Osteoblast (primary cell): ENCODE data around the gene SEMA6C. TPM values are rescaled to one million over a fixed set of nuclear protein-coding genes. Genes with fewer than 3 reads are reported as not detected.

Experiments used
- DNase-seq: peaks from one replicate; pipeline ENCODE4 v3.0.0; 2011; ENCODE audit warnings: low spot score, mixed read lengths; ENCODE audit not compliant: insufficient read length; ENCODE audit errors: missing footprints
- H2AFZ ChIP-seq: 2 replicates; pipeline ENCODE4 v1.6.0; 2011; ENCODE audit warnings: mild to moderate bottlenecking, low read length
- H3K27ac ChIP-seq: 2 replicates; pipeline ENCODE4 v1.5.1; 2011; ENCODE audit warnings: mild to moderate bottlenecking, low read depth, low read length, moderate library complexity
- H3K27me3 ChIP-seq: 2 replicates; pipeline ENCODE4 v1.6.0; 2012; ENCODE audit warnings: mild to moderate bottlenecking, control low read depth, inconsistent platforms, low read length, moderate library complexity; ENCODE audit not compliant: insufficient read depth
- H3K36me3 ChIP-seq: 2 replicates; pipeline ENCODE4 v1.5.1; 2011; ENCODE audit warnings: mild to moderate bottlenecking, low read length, control low read depth, moderate library complexity; ENCODE audit not compliant: insufficient read depth
- H3K4me1 ChIP-seq: 2 replicates; pipeline ENCODE4 v1.5.1; 2011; ENCODE audit warnings: mild to moderate bottlenecking, low read length, control low read depth, moderate library complexity; ENCODE audit not compliant: insufficient read depth
- H3K4me2 ChIP-seq: 2 replicates; pipeline ENCODE4 v1.6.0; 2011; ENCODE audit warnings: mild to moderate bottlenecking, low read length; ENCODE audit not compliant: insufficient read depth
- H3K4me3 ChIP-seq: fragments of 200-600 bp; sonication (generic); 3 replicates; pipeline ENCODE4 v1.5.1; 2012; ENCODE audit warnings: mild to moderate bottlenecking, low read length, inconsistent platforms; ENCODE audit not compliant: insufficient read depth
- H3K79me2 ChIP-seq: 2 replicates; pipeline ENCODE4 v1.6.0; 2012; ENCODE audit warnings: mild to moderate bottlenecking, low read length, control low read depth, inconsistent platforms; ENCODE audit not compliant: insufficient read depth
- H3K9me3 ChIP-seq: 2 replicates; pipeline ENCODE4 v1.5.1; 2011; ENCODE audit warnings: low read depth, low read length, control low read depth
- H4K20me1 ChIP-seq: 2 replicates; pipeline ENCODE4 v1.6.0; 2012; ENCODE audit warnings: mild to moderate bottlenecking, low read length, control low read depth; ENCODE audit not compliant: insufficient read depth
- total RNA-seq: library from RNA; depleted of rRNA; stranded (reverse); fragments of >200 nt; gene quantifications from 2 replicates; pipeline ENCODE4 v1.2.3, GENCODE V29; 2012
- TF ChIP-seq, protein P1 (sequence below): IDR thresholded peaks from 2 replicates; pipeline ENCODE4 v1.5.1; 2011; ENCODE audit warnings: mild to moderate bottlenecking, low read depth, low read length, moderate library complexity; ENCODE audit errors: extremely low read depth

The SEMA6C gene
- total RNA-seq, 1 donor = 2.2 TPM

GRCh38 chr1:151184211-151184610 lies 37.8 kb upstream of the SEMA6C start:
- H3K9me3 ChIP-seq = no peaks in the 10 kb centered on the region
- no peak overlapping the region for H2AFZ ChIP-seq
- TF ChIP-seq, protein P1, sequence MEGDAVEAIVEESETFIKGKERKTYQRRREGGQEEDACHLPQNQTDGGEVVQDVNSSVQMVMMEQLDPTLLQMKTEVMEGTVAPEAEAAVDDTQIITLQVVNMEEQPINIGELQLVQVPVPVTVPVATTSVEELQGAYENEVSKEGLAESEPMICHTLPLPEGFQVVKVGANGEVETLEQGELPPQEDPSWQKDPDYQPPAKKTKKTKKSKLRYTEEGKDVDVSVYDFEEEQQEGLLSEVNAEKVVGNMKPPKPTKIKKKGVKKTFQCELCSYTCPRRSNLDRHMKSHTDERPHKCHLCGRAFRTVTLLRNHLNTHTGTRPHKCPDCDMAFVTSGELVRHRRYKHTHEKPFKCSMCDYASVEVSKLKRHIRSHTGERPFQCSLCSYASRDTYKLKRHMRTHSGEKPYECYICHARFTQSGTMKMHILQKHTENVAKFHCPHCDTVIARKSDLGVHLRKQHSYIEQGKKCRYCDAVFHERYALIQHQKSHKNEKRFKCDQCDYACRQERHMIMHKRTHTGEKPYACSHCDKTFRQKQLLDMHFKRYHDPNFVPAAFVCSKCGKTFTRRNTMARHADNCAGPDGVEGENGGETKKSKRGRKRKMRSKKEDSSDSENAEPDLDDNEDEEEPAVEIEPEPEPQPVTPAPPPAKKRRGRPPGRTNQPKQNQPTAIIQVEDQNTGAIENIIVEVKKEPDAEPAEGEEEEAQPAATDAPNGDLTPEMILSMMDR = no peak
- no peak overlapping the region for H3K4me3 ChIP-seq
- no peak overlapping the region for H3K4me2 ChIP-seq
- H4K20me1 ChIP-seq = no peaks in the 10 kb centered on the region
- peaks cover 27% of the 10 kb centered on the region for H3K79me2 ChIP-seq
- no peaks in the 10 kb centered on the region for H3K27me3 ChIP-seq
- no peak overlapping the region for H3K27ac ChIP-seq
- peaks cover 52% of the 10 kb centered on the region for H3K36me3 ChIP-seq
- peaks cover 12% of the 10 kb centered on the region for H3K4me1 ChIP-seq
- DNase-seq = no peak

- H3K27ac ChIP-seq = no peak overlapping the region
- no peaks in the 10 kb centered on the region for H3K9me3 ChIP-seq
- H3K36me3 ChIP-seq = peaks cover 46% of the 10 kb centered on the region
- H3K27me3 ChIP-seq = no peaks in the 10 kb centered on the region
- no peak overlapping the region for H2AFZ ChIP-seq
- peaks cover 6% of the 10 kb centered on the region for H3K4me1 ChIP-seq
- TF ChIP-seq, protein P1 = no peak
- no peak for DNase-seq
- no peaks in the 10 kb centered on the region for H3K79me2 ChIP-seq
- no peak overlapping the region for H3K4me2 ChIP-seq
- no peaks in the 10 kb centered on the region for H4K20me1 ChIP-seq
- no peak overlapping the region for H3K4me3 ChIP-seq
Observed at GRCh38 chr1:151176514-151177045, 30.1 kb upstream of the SEMA6C start.

DNA sequence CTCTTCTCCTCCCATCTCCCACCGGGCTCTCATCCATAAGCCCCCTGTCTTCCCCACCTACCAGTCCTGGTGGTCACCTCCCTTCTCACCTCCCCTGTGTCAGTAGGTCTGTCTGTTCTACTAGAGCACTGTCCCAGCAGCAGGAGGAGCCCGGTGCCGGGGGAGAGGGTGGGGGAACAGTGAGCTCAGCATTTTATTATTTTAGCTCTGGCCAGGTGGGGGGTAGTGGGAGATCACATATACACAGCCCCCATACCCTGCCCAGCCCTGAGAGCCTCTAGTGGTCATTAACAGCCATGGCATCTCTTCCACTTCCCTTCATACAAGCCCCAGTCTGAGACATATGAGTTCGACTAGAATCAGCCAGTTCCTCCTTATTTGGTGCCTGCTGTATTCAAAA lies 29.4 kb upstream of the SEMA6C start, which contains the start of gene TMOD4:
Gene TMOD4, minus strand, starts transcription at position 119 of the 400 bp plus-strand sequence. CDS start 1,106 bp downstream, outside the sequence.
- peaks cover 46% of the 10 kb centered on the region for H3K36me3 ChIP-seq
- TF ChIP-seq, protein P1 = peak; percentile 55
- H3K27ac ChIP-seq = no peak within 1 kb of the TSS
- no peaks in the 10 kb centered on the region for H3K79me2 ChIP-seq
- H3K4me2 ChIP-seq = no peak within 1 kb of the TSS
- no peak within 1 kb of the TSS for H2AFZ ChIP-seq
- peak; percentile 83 for DNase-seq
- no peaks in the 10 kb centered on the region for H4K20me1 ChIP-seq
- no peaks in the 10 kb centered on the region for H3K9me3 ChIP-seq
- no peaks in the 10 kb centered on the region for H3K27me3 ChIP-seq
- no peak within 1 kb of the TSS for H3K4me3 ChIP-seq
- peaks cover 6% of the 10 kb centered on the region for H3K4me1 ChIP-seq

- Histone ChIP-seq H3K27me3 (no peaks in the 10 kb centered on the region), H3K4me3 (no peak overlapping the region), H3K27ac (no peak overlapping the region), H3K36me3 (peaks cover 48% of the 10 kb centered on the region), H3K4me1 (peaks cover 6% of the 10 kb centered on the region), H4K20me1 (no peaks in the 10 kb centered on the region), H3K9me3 (no peaks in the 10 kb centered on the region), H3K4me2 (no peak overlapping the region), H2AFZ (no peak overlapping the region), H3K79me2 (no peaks in the 10 kb centered on the region)
- TF ChIP-seq, protein P1 = no peak
- DNase-seq = peak; percentile 27
Observed at GRCh38 chr1:151175041-151175741, 28.8 kb upstream of the SEMA6C start.
